Tibial nerve (tissue), 4 donors: Measurements from ENCODE around the gene RMND5A. TPM values are rescaled to one million over a fixed set of nuclear protein-coding genes. Genes with fewer than 3 reads are reported as not detected.
"Not testable (repeated sequence)": the region's sequence is repeated elsewhere in the genome, so short reads cannot be mapped to it uniquely, and the experiment has no call there.

Source experiments
- DNase-seq, 2 donors: peaks; one replicate each; pipeline ENCODE4 v3.0.0-alpha.2; 2019; ENCODE audit warnings: low spot score in 2 of 2
- H3K27ac ChIP-seq, 4 donors: fragments of 200-600 bp; sonication (generic) in 3 of 4; one replicate each; pipeline ENCODE4 v1.5.1; 2017 to 2019; ENCODE audit warnings: mild to moderate bottlenecking in 1 of 4
- H3K27me3 ChIP-seq, 2 donors: fragments of 200-600 bp; sonication (generic) in 1 of 2; one replicate each; pipeline versions ENCODE4 v1.5.1 to v1.6.0; 2017 to 2019
- H3K36me3 ChIP-seq, 3 donors: fragments of 200-600 bp; sonication (generic); one replicate each; pipeline ENCODE4 v1.5.1; 2018 to 2019
- H3K4me1 ChIP-seq, 4 donors: fragments of 200-600 bp; sonication (generic) in 3 of 4; one replicate each; pipeline ENCODE4 v1.5.1; 2017 to 2019
- H3K4me3 ChIP-seq, 4 donors: fragments of 200-600 bp; sonication (generic) in 3 of 4; one replicate each; pipeline ENCODE4 v1.5.1; 2017 to 2019; ENCODE audit warnings: mild to moderate bottlenecking in 1 of 4, moderate library complexity in 1 of 4
- H3K9me3 ChIP-seq, 4 donors: fragments of 200-600 bp; sonication (generic) in 3 of 4; one replicate each; pipeline ENCODE4 v1.5.1; 2017 to 2019
- EP300 ChIP-seq, 2 donors: sonication (generic); formaldehyde crosslinking; IDR thresholded peaks; one replicate each; pipeline ENCODE4 v1.6.1; 2017; ENCODE audit warnings: antibody characterized with exemption in 2 of 2, mild to moderate bottlenecking in 1 of 2
- POLR2A ChIP-seq, 2 donors: fragments of 450-650 bp; IDR thresholded peaks; one replicate each; pipeline ENCODE4 v1.6.1; 2017; ENCODE audit warnings: antibody characterized with exemption in 2 of 2, mild to moderate bottlenecking in 2 of 2, moderate library complexity in 2 of 2
- WGBS, 2 donors: methylation state at CpG; one replicate each; pipeline ENCODE4 v1.1.5; 2018; 5-methylcytosine and 5-hydroxymethylcytosine counted together
- total RNA-seq, 4 donors: library from RNA; depleted of rRNA; stranded (reverse); fragments of >200 nt; gene quantifications; one replicate each; pipeline ENCODE4 v1.1.0, GENCODE V29; 2016
- TF ChIP-seq, protein P1 (sequence below), 5 experiments: fragments of 200-600 bp in 3 of 5; fragments of 450-650 bp in 2 of 5; sonication (generic) in 3 of 5; IDR thresholded peaks; one replicate each; pipeline ENCODE4 v1.5.1; 2016 to 2019; ENCODE audit warnings: antibody characterized with exemption in 5 of 5, mild to moderate bottlenecking in 3 of 5, moderate library complexity in 2 of 5

Gene RMND5A
- total RNA-seq, 4 donors from 2014 or later = 40.5 to 59.9 (median 48.5) TPM

GRCh38 chr2:86700690-86701089 is 19.4 kb upstream of the RMND5A start:
- Histone ChIP-seq H3K27me3 (no peaks in the 10 kb centered on the region), H3K27ac (no peak overlapping the region), H3K36me3 (no peaks in the 10 kb centered on the region), H3K4me1 (peaks cover 0 to 17% (median 0%) of the 10 kb centered on the region in 4 donors), H3K4me3 (no peak overlapping the region), H3K9me3 (no peaks in the 10 kb centered on the region)
- 60 to 77% methylated on average over 1 of the region's 1 CpG for WGBS, 2 donors
- TF ChIP-seq EP300 (IDR thresholded peaks at IDR 0.05) = no peak
- no peak for TF ChIP-seq POLR2A (IDR thresholded peaks at IDR 0.05)
- TF ChIP-seq, protein P1, sequence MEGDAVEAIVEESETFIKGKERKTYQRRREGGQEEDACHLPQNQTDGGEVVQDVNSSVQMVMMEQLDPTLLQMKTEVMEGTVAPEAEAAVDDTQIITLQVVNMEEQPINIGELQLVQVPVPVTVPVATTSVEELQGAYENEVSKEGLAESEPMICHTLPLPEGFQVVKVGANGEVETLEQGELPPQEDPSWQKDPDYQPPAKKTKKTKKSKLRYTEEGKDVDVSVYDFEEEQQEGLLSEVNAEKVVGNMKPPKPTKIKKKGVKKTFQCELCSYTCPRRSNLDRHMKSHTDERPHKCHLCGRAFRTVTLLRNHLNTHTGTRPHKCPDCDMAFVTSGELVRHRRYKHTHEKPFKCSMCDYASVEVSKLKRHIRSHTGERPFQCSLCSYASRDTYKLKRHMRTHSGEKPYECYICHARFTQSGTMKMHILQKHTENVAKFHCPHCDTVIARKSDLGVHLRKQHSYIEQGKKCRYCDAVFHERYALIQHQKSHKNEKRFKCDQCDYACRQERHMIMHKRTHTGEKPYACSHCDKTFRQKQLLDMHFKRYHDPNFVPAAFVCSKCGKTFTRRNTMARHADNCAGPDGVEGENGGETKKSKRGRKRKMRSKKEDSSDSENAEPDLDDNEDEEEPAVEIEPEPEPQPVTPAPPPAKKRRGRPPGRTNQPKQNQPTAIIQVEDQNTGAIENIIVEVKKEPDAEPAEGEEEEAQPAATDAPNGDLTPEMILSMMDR (IDR thresholded peaks at IDR 0.05) = no peak
- DNase-seq = no peak

- 19 to 33% methylated on average over 14 of the region's 14 CpGs for WGBS, 2 donors
These were observed 16.3 kb upstream of the RMND5A start for GRCh38 chr2:86703704-86704361.

GRCh38 chr2:86704459-86704971 is 15.6 kb upstream of the RMND5A start:
- H3K9me3 ChIP-seq = no peaks in the 10 kb centered on the region
- peaks cover 0 to 17% (median 0%) of the 10 kb centered on the region in 4 donors for H3K4me1 ChIP-seq
- no peak overlapping the region for H3K4me3 ChIP-seq
- no peak for DNase-seq
- H3K27ac ChIP-seq = peak overlapping the region; percentile 6 to 86 (median 45)
- WGBS, 2 donors = 24 to 39% methylated on average over 4 of the region's 4 CpGs
- H3K27me3 ChIP-seq = no peaks in the 10 kb centered on the region
- H3K36me3 ChIP-seq = no peaks in the 10 kb centered on the region
- TF ChIP-seq EP300 (IDR thresholded peaks at IDR 0.05) (no peak), POLR2A (IDR thresholded peaks at IDR 0.05) (no peak)
- TF ChIP-seq, protein P1 (IDR thresholded peaks at IDR 0.05) = no peak

More at GRCh38 chr2:86703704-86704361, 16.3 kb upstream of the RMND5A start:
- no peaks in the 10 kb centered on the region for H3K36me3 ChIP-seq
- no peak overlapping the region for H3K4me3 ChIP-seq
- no peaks in the 10 kb centered on the region for H3K9me3 ChIP-seq
- no peaks in the 10 kb centered on the region for H3K27me3 ChIP-seq
- DNase-seq = peak in 1 of 2 donors; percentile 30
- TF ChIP-seq, protein P1 (IDR thresholded peaks at IDR 0.05) = no peak
- TF ChIP-seq EP300 (IDR thresholded peaks at IDR 0.05) = peak in 1 of 2 donors; percentile 69
- TF ChIP-seq POLR2A (IDR thresholded peaks at IDR 0.05) = peak in 1 of 2 donors; percentile 11
- H3K4me1 ChIP-seq = peaks cover 0 to 17% (median 0%) of the 10 kb centered on the region in 4 donors
- H3K27ac ChIP-seq = peak overlapping the region; percentile 6 to 86 (median 45)

GRCh38 chr2:86706220-86706619 is 13.9 kb upstream of the RMND5A start:
- Histone ChIP-seq H3K27me3 (no peaks in the 10 kb centered on the region), H3K27ac (no peak overlapping the region), H3K36me3 (no peaks in the 10 kb centered on the region), H3K4me3 (no peak overlapping the region), H3K9me3 (no peaks in the 10 kb centered on the region), H3K4me1 (peaks cover 0 to 17% (median 0%) of the 10 kb centered on the region in 4 donors)
- no peak for DNase-seq
- 85 to 90% methylated on average over 6 of the region's 6 CpGs for WGBS, 2 donors
- TF ChIP-seq EP300 (IDR thresholded peaks at IDR 0.05) (no peak), POLR2A (IDR thresholded peaks at IDR 0.05) (no peak)
- TF ChIP-seq, protein P1 (IDR thresholded peaks at IDR 0.05) = no peak

DNA sequence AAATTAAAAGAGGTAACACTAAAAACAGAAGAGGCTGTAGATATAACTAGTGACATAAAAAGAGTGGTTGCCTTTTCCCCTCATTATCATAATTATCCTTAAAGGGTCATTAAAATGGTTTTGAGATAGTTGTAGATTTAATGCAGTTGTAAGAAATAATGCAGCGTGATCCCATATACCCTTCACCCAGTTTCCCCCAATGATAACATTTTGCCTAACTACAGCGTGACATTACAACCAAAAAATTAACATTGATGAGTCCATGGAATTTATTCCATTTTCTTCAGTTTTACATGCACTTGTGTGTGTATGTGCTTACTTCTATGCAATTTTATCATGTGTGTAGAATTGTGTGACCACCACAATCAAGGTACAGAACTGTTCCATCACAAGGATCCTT is 13.2 kb upstream of the RMND5A start:
- no peaks in the 10 kb centered on the region for H3K27me3 ChIP-seq
- WGBS, 2 donors = 99 to 100% methylated on average over 2 of the region's 2 CpGs
- no peak overlapping the region for H3K27ac ChIP-seq
- H3K9me3 ChIP-seq = no peaks in the 10 kb centered on the region
- H3K4me3 ChIP-seq = no peak overlapping the region
- peaks cover 0 to 17% (median 0%) of the 10 kb centered on the region in 4 donors for H3K4me1 ChIP-seq
- no peaks in the 10 kb centered on the region for H3K36me3 ChIP-seq
- no peak for DNase-seq
- TF ChIP-seq, protein P1 (IDR thresholded peaks at IDR 0.05) = no peak
- TF ChIP-seq EP300 (IDR thresholded peaks at IDR 0.05) (no peak), POLR2A (IDR thresholded peaks at IDR 0.05) (no peak)

GRCh38 chr2:86708126-86708525 is 12.0 kb upstream of the RMND5A start:
- DNase-seq, H3K4me3 ChIP-seq, H3K27me3 ChIP-seq, H3K27ac ChIP-seq, H3K9me3 ChIP-seq, H3K36me3 ChIP-seq: not testable (repeated sequence)
- peaks cover 0 to 15% (median 0%) of the 10 kb centered on the region in 4 donors for H3K4me1 ChIP-seq
- 85 to 93% methylated on average over 4 of the region's 4 CpGs for WGBS, 2 donors

DNA sequence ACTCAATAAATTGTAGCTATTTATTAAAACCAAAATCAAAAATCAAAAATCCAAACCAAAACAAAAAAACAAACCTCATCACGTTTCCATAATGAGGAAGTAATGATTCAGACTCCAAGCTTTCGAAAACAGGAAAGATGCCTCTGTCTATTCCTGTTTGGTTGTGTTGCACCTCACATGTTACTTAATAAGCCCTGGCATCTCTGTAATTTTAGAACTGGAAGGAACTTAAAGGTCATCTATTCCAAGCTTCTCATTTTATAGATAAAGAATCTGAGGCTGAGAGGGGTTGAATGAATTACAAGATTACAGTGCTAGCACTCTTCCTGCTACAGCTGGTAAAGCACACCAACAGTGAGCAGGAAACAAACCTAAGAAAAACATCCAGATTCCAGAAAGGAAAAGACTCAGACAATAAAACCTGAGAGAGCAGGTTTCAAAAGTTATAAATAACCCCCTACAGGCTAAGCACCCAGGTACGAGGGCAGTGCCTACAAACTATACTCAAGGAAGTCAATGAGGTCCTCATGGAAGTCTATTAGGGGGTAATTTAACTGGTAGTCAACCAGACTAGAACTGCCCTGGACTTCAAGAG is 5.4 kb upstream of the RMND5A start:
- not testable (repeated sequence) for DNase-seq, H3K4me1 ChIP-seq, H3K27ac ChIP-seq, H3K36me3 ChIP-seq, H3K27me3 ChIP-seq, H3K4me3 ChIP-seq, H3K9me3 ChIP-seq
- WGBS, 2 donors = 54 to 57% methylated on average over 1 to 2 of the region's 3 CpGs
